GM12872 (cell line): Measurements from ENCODE around the gene UPP2.

ENCODE experiments used
- TF ChIP-seq, protein P1 (sequence below): IDR thresholded peaks from 3 replicates; pipeline ENCODE4 v1.5.1; 2011; ENCODE audit warnings: low read depth, mild to moderate bottlenecking, low read length, moderate library complexity; ENCODE audit not compliant: insufficient read depth

The UPP2 gene

DNA sequence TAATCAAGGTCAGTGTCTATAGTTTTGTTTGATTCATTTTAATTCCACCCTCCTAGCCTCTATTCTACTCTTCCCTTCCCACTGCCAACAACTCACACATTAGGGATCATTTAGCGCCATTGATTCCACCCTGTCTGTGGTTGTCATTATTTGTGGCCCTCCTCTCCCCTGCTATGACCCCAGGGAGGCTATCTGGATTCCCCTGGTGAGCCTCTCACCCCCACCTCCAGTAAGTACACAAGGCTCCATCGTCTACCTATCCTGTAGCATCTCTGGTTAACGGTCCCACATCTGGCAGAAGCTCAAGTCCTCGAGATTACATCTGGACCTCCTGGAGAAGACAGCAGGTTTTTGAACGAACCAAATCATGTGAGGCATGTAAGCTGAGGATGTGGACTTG is 27.4 kb downstream of the UPP2 start:
- TF ChIP-seq, protein P1, sequence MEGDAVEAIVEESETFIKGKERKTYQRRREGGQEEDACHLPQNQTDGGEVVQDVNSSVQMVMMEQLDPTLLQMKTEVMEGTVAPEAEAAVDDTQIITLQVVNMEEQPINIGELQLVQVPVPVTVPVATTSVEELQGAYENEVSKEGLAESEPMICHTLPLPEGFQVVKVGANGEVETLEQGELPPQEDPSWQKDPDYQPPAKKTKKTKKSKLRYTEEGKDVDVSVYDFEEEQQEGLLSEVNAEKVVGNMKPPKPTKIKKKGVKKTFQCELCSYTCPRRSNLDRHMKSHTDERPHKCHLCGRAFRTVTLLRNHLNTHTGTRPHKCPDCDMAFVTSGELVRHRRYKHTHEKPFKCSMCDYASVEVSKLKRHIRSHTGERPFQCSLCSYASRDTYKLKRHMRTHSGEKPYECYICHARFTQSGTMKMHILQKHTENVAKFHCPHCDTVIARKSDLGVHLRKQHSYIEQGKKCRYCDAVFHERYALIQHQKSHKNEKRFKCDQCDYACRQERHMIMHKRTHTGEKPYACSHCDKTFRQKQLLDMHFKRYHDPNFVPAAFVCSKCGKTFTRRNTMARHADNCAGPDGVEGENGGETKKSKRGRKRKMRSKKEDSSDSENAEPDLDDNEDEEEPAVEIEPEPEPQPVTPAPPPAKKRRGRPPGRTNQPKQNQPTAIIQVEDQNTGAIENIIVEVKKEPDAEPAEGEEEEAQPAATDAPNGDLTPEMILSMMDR, result no peak

DNA sequence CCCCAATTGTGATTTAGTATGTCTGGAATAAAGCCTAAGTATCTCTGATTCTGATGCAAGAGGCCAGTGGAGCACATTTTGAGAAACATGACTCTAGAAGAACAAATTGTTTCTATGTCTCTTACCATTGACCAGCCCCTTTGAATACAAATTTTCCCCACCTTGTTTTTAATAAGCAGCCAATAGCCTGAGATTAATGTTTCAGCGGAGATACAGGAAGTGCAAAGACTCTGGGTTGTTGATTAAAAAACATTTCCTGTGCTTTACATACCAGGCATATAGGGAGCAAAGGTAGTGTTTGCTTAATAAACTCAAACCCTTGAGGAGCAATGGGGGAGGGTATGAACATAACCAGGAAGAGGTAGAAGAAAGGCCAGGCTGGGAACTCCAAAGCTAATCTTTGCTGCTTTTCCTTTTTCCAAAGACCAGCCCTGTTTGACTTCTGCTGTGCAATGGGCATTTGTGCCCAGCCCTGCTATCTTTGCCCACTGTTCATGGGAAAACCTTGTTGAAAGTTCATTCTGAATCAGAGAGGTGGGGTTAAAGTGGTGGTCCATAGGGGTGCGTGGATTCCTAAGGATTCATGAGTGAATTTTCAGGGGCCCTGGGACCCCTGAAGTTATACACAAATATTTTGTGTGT is 29.3 kb downstream of the UPP2 start:
- TF ChIP-seq, protein P1, result no peak

DNA sequence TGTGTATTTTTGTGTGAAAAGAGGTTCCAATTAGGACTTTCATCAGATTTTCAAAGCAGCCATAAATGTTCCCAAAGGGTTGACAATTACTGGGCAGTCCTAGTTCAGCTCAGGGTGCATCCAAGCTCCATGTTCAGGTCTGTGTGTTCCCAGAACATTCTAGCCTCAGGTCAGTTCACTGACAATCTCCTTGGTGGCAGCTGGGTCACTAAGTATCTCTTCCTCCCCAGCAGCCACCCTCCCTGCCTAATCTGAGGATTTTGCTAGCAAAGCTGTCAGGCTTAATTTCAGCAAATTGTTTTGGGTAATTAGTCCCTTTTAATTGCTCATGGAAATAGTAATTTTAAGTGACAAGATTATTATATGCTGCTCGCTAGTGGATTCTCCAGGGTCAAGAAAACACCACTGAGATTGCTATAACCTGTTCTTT is 29.8 kb downstream of the UPP2 start:
- TF ChIP-seq, protein P1, result no peak

DNA sequence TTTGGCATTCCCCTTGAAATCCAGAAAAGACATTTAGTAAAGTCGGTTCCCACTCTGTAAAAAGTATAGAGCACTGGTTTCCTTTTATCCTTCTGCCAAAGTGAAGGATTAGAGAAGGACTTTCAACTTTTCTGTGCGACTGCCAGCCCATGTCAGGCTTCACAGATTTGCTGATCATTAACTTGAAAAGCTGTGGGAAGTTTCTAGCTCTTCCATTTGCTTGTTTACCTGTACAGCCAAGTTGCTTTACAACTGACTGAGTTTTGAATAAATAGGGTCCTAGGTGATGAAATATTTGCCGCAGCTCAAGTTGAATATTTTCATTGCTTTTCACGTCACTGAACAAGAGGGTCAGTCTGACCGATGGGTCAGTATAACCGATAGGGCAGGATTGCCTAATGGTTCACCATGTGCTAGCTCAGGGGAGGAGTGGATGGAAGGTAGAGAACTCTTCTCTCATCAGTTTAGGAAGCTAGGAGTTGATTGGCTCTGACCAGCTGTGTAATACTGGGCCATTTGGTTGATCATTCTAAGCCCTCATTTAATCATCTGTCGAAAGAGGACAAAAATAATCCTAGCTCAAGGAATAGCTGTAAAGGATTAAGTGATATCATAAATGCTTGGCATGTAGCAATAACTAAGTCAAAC is 30.4 kb downstream of the UPP2 start:
- TF ChIP-seq, protein P1, result no peak

DNA sequence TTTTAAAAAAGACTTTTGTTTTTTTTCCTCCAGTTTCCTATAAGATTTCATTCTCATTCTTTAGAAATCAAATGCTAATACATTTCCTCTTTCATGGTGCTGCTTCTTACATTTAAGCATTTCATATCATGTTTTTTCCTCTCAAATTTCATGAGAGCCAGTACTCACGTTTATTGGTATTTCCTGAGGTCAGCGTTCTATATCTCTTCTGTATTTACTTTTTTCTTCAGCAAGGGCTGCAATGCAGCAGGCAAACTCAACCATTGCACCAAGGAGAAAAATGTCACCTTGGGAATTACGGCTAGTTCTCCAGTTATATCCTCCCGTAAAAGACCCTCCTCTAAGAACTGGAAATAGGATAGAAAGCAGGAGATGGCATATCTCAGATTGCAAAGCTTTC is 32.4 kb downstream of the UPP2 start:
- TF ChIP-seq, protein P1, result no peak

DNA sequence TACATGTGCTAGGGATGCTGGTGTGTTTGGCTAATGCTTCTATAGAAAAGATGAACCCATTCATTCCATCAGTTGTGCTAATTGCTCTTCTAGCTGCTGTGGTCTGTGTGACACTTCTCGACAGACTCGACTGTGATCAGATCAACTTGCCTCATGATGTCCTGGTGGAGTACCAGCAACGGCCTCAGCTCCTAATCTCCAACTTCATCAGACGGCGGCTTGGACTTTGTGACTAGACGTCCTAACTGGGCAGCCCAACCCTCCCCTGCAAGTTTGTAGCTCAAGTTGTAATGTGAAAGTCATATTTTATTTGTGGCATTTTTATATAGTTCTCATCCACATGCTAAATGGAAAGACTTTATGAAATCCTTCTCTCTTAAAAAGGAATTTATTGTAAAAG is 33.0 kb downstream of the UPP2 start:
- TF ChIP-seq, protein P1, result no peak

DNA sequence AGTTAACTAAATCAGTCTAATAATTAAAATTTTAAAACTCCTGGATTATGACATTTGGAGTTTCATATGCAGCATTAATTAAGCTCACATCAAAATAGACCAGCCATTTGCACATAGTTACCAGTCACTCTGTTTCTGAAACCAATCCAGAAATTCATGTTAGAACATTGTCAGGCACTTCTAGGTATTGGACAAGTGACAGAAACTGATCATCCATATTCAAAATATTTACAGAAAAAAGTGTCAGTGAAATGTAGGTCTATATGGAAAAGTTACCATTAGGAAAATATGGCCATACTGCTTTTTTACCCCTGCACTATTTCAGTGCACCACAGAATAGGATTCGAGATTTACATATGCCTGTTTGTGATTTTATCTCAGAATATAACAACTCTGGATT is 33.4 kb downstream of the UPP2 start:
- TF ChIP-seq, protein P1, result no peak
